PC-3 (cell line): ENCODE results near the gene BICDL2. TPM values are rescaled to one million over a fixed set of nuclear protein-coding genes. Genes with fewer than 3 reads are reported as not detected.
"Not testable (repeated sequence)": the region's sequence is repeated elsewhere in the genome, so short reads cannot be mapped to it uniquely, and the experiment has no call there.

ENCODE experiments used
- ATAC-seq: fragments of 200-7000 bp; cut with Tn5 transposase; 2 replicates; pipeline ENCODE4 v1.9.1; 2020; ENCODE audit warnings: mild to moderate bottlenecking, moderate library complexity
- BruUV-seq: library from RNA; stranded (reverse); fragments of 400-500 nt; replicated peaks from 2 replicates; lab custom pipeline; 2021; lab: Mats Ljungman, UMichigan
- CTCF ChIA-PET: fragments of 300-600 bp; sonication (Branson Sonifier 250); formaldehyde crosslinking; loops from one replicate; lab custom pipeline; 2022; ENCODE audit warnings: antibody characterized with exemption; lab: Charles Lee
- POLR2A ChIA-PET: fragments of 300-600 bp; sonication (Branson Sonifier 250); formaldehyde crosslinking; loops from one replicate; lab custom pipeline; 2022; ENCODE audit warnings: antibody characterized with exemption; ENCODE audit not compliant: unreplicated experiment; lab: Charles Lee
- DNase-seq: peaks from one replicate; pipeline ENCODE4 v3.0.0-alpha.2; 2015
- H2AFZ ChIP-seq: fragments of 300-600 bp; sonication (generic); 2 replicates; pipeline ENCODE4 v1.6.0; 2016; ENCODE audit warnings: antibody characterized with exemption, low read length
- H3F3A ChIP-seq: fragments of 300-600 bp; sonication (generic); one replicate; pipeline ENCODE4 v1.6.0; 2017; ENCODE audit warnings: antibody characterized with exemption, low read length, control low read depth, mild to moderate bottlenecking; ENCODE audit not compliant: unreplicated experiment
- H3K27ac ChIP-seq: fragments of 300-600 bp; sonication (generic); 2 replicates; pipeline ENCODE4 v1.5.1; 2016; ENCODE audit warnings: mild to moderate bottlenecking, low read length
- H3K27me3 ChIP-seq: fragments of 300-600 bp; sonication (generic); 2 replicates; pipeline ENCODE4 v1.6.1; 2016; ENCODE audit warnings: low read length, mixed read lengths
- H3K36me3 ChIP-seq: fragments of 300-600 bp; sonication (generic); 2 replicates; pipeline ENCODE4 v1.6.1; 2016; ENCODE audit warnings: low read depth, mixed run types, low read length, mixed read lengths
- H3K4me1 ChIP-seq: fragments of 300-600 bp; sonication (generic); 2 replicates; pipeline ENCODE4 v1.5.1; 2016; ENCODE audit warnings: low read length; ENCODE audit not compliant: insufficient read depth
- H3K4me2 ChIP-seq: fragments of 300-600 bp; sonication (generic); 2 replicates; pipeline ENCODE4 v1.6.0; 2016; ENCODE audit warnings: low read length
- H3K4me3 ChIP-seq: fragments of 300-600 bp; sonication (generic); 2 replicates; pipeline ENCODE4 v1.5.1; 2016; ENCODE audit warnings: mild to moderate bottlenecking, low read length, mixed read lengths
- H3K79me2 ChIP-seq: fragments of 300-600 bp; sonication (generic); 2 replicates; pipeline ENCODE4 v1.6.1; 2017; ENCODE audit warnings: low read length, mixed read lengths
- H3K9ac ChIP-seq: fragments of 300-600 bp; sonication (generic); 2 replicates; pipeline ENCODE4 v1.6.0; 2016; ENCODE audit warnings: mild to moderate bottlenecking, low read length
- H3K9me2 ChIP-seq: fragments of 300-600 bp; sonication (generic); replicated peaks from 2 replicates; pipeline ENCODE4 v1.6.1; 2016; ENCODE audit warnings: mixed run types, low read length, mixed read lengths
- H3K9me3 ChIP-seq: fragments of 300-600 bp; sonication (generic); 2 replicates; pipeline ENCODE4 v1.6.1; 2016; ENCODE audit warnings: low read length, mixed read lengths
- H4K20me1 ChIP-seq: fragments of 300-600 bp; sonication (generic); 2 replicates; pipeline ENCODE4 v1.6.1; 2016; ENCODE audit warnings: low read length, mixed read lengths
- EZH2 ChIP-seq: fragments of 300-600 bp; sonication (generic); IDR thresholded peaks from one replicate; pipeline ENCODE4 v1.6.1; 2017; ENCODE audit warnings: antibody characterized with exemption, mild to moderate bottlenecking, low read length; ENCODE audit not compliant: unreplicated experiment
- EZH2phosphoT487 ChIP-seq: fragments of 300-600 bp; sonication (generic); IDR thresholded peaks from 2 replicates; pipeline ENCODE4 v1.6.1; 2018; ENCODE audit warnings: mild to moderate bottlenecking, antibody characterized with exemption, low read length, borderline replicate concordance
- intact Hi-C: fragments of 100-400 bp; cut with micrococcal nuclease; formaldehyde crosslinking; loops from 2 replicates; pipeline ENCODE4 v1.9.0; 2023
- total RNA-seq: library from RNA; depleted of rRNA; stranded (reverse); fragments of >200 nt; gene quantifications from 2 replicates; pipeline ENCODE4 v1.2.3, GENCODE V29; 2014
- TF ChIP-seq, protein P1 (sequence below): fragments of 300-600 bp; sonication (generic); conservative IDR thresholded peaks from 2 replicates; pipeline ENCODE4 v1.5.1; 2017; ENCODE audit warnings: antibody characterized with exemption, low read depth, mild to moderate bottlenecking, low read length

The BICDL2 gene
- total RNA-seq, 1 experiment from 2014 or later = 16.3 TPM

DNA sequence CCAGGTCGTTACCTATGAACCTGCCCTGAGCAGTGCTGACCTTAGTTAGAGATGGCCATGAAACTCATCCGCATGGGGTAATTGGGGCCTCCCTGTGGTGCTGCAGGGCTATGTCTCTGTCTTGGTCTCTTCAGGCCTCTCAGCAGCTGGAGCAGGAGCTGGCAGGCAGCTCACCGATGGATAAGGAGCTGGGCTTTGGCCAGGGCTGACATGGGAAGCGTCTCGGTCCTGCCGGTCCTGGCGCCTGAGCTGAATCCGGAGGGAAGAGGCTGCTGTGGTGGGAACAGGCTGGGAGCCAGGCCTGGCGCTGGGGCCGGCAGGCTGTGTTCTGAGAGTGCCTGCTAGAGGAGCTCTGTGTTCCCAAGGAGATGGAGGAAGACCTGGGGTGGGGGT is 38.8 kb upstream of the BICDL2 start:
- no peaks in the 10 kb centered on the region for H3K4me1 ChIP-seq
- POLR2A ChIA-PET = interaction anchor here (0.6 kb wide), 1 partner anchor 28 kb away, joined by 17 read pairs; no protein-coding TSS in a partner anchor
- intact Hi-C loops = no loop called here
- H3K4me3 ChIP-seq = no peak overlapping the region
- no peak for ATAC-seq
- no peak overlapping the region for H3K9ac ChIP-seq
- H2AFZ ChIP-seq = no peak overlapping the region
- H3K9me2 ChIP-seq = no peaks in the 10 kb centered on the region
- no peaks in the 10 kb centered on the region for H3K79me2 ChIP-seq
- no peaks in the 10 kb centered on the region for H4K20me1 ChIP-seq
- no peaks in the 10 kb centered on the region for H3K9me3 ChIP-seq
- CTCF ChIA-PET = no interaction called here
- no peaks in the 10 kb centered on the region for H3K27me3 ChIP-seq
- no peaks in the 10 kb centered on the region for H3K36me3 ChIP-seq
- H3K27ac ChIP-seq = no peak overlapping the region
- BruUV-seq = no TSS peak
- H3K4me2 ChIP-seq = no peak overlapping the region
- TF ChIP-seq EZH2 (no peak), EZH2phosphoT487 (no peak)
- TF ChIP-seq, protein P1, sequence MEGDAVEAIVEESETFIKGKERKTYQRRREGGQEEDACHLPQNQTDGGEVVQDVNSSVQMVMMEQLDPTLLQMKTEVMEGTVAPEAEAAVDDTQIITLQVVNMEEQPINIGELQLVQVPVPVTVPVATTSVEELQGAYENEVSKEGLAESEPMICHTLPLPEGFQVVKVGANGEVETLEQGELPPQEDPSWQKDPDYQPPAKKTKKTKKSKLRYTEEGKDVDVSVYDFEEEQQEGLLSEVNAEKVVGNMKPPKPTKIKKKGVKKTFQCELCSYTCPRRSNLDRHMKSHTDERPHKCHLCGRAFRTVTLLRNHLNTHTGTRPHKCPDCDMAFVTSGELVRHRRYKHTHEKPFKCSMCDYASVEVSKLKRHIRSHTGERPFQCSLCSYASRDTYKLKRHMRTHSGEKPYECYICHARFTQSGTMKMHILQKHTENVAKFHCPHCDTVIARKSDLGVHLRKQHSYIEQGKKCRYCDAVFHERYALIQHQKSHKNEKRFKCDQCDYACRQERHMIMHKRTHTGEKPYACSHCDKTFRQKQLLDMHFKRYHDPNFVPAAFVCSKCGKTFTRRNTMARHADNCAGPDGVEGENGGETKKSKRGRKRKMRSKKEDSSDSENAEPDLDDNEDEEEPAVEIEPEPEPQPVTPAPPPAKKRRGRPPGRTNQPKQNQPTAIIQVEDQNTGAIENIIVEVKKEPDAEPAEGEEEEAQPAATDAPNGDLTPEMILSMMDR = no peak
- DNase-seq = no peak
- H3F3A ChIP-seq = no peaks in the 10 kb centered on the region

DNA sequence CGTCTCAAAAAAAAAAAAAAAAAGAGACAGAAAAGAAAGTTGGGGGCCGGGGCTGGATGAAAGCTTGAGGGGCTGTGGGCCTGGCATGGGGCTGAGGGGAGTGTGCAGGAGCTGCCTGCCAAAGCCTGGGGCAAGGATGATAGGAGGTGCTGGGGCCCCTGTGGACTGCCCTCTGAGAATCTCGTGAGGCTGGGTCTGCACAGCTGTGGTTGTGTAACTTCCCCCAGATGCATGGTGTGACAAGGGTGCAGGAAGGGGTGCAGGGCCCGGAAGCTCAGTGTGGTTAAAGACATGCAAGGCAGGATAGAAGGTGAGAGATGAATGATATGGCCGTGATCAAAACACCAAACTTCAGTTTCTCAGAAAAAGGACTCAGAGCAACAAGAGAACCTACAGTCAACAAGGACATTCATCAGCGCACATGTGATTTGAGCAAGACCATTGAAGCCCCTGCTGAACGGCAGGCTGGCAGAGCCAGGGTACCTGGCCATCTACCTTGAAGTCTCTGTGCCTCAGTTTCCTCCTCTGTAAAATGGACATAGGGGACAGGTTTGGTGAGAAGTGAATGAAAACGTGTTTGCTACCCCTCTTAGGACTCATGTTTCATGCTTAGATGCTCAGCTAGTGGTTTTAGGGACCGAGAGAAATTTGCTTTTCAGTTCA is 38.2 kb upstream of the BICDL2 start:
- intact Hi-C loops = no loop called here
- CTCF ChIA-PET = no interaction called here
- Histone ChIP-seq H3K4me1 (no peaks in the 10 kb centered on the region), H3K79me2 (no peaks in the 10 kb centered on the region), H2AFZ (no peak overlapping the region), H3F3A (no peaks in the 10 kb centered on the region), H3K9me3 (no peaks in the 10 kb centered on the region), H3K9ac (no peak overlapping the region), H3K4me2 (no peak overlapping the region), H3K27ac (no peak overlapping the region), H3K27me3 (no peaks in the 10 kb centered on the region), H3K9me2 (no peaks in the 10 kb centered on the region), H3K4me3 (no peak overlapping the region), H3K36me3 (no peaks in the 10 kb centered on the region), H4K20me1 (no peaks in the 10 kb centered on the region)
- DNase-seq (no peak), ATAC-seq (no peak)
- POLR2A ChIA-PET = interaction anchor here (0.6 kb wide), 1 partner anchor 27 kb away, joined by 17 read pairs; no protein-coding TSS in a partner anchor
- no peak for TF ChIP-seq EZH2phosphoT487
- no peak for TF ChIP-seq EZH2
- TF ChIP-seq, protein P1 = no peak
- BruUV-seq = no TSS peak

DNA sequence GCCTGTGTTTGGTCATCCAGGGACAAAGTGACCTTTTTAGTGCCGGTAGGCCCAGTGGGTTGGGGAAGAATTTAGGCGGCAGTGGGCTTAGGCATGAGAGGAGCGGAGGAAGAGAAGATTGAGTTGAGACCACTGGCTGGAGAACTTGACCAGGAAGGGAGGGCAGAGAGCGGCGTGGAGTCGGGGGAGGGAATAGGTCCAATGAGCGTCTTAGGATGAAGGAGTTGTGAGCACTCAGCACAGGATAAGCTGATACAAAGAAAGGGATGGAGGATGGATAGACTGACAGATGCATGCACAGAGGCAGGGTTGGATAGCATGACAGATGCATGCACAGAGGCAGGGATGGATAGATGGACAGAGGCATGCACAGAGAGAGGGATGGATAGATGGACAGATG is 36.7 kb upstream of the BICDL2 start:
- intact Hi-C loops = no loop called here
- ATAC-seq = no peak
- Histone ChIP-seq H3K9me3 (no peaks in the 10 kb centered on the region), H3K4me3 (no peak overlapping the region), H2AFZ (no peak overlapping the region), H3K9me2 (no peaks in the 10 kb centered on the region), H4K20me1 (no peaks in the 10 kb centered on the region), H3K79me2 (no peaks in the 10 kb centered on the region), H3K27me3 (no peaks in the 10 kb centered on the region), H3K9ac (no peak overlapping the region), H3K27ac (no peak overlapping the region), H3K4me2 (no peak overlapping the region), H3F3A (no peaks in the 10 kb centered on the region), H3K36me3 (no peaks in the 10 kb centered on the region), H3K4me1 (no peaks in the 10 kb centered on the region)
- no peak for DNase-seq
- TF ChIP-seq, protein P1 = no peak
- TF ChIP-seq EZH2 (no peak), EZH2phosphoT487 (no peak)
- POLR2A ChIA-PET = no interaction called here
- no TSS peak for BruUV-seq
- CTCF ChIA-PET = no interaction called here

DNA sequence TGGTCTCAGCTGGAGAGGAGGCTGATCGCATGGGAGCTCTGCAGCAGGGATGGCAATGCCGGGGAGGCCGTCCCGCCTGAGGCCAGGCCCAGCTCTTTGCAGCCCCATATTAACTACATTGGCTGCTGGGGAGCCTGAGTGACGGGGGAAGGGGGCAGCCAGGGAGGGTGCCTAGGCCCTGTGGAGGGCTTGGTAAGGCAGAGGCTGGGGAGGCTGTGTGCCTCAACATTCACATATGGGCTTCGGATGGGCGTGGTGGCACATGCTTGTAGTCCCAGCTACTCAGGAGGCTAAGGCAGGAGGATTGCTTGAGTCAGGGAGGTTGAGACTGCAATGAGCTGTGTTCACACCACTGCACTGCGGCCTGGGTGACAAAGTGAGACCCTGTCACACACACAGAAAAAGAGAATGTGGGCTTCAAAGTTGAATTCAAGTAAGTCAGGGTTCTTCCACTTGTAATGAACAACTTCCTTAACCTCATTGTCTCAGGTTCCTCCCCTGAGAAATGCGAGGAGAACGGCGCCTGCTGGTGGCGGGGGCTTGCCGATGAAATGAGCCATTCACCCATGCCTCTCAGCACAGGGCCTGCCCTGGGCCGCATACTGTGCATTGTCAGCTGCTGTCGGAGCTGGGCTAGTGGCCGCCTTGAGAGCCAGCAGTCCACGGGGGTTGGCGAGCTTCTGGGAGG is 36.0 kb upstream of the BICDL2 start:
- POLR2A ChIA-PET = not testable (repeated sequence)

More for the DNA sequence above, 36.0 kb upstream of the BICDL2 start:
- CTCF ChIA-PET, H4K20me1 ChIP-seq, BruUV-seq, H3K9me3 ChIP-seq, H3K79me2 ChIP-seq, H3K27me3 ChIP-seq, H3K9ac ChIP-seq, H3K4me1 ChIP-seq, ATAC-seq, H2AFZ ChIP-seq, H3F3A ChIP-seq, H3K9me2 ChIP-seq, H3K4me2 ChIP-seq, H3K36me3 ChIP-seq, intact Hi-C loops, H3K4me3 ChIP-seq, DNase-seq, H3K27ac ChIP-seq: not testable (repeated sequence)
